Measurements from ENCODE around the gene PRSS27. TPM values are rescaled to one million over a fixed set of nuclear protein-coding genes. Genes with fewer than 3 reads are reported as not detected.

Gene PRSS27
- total RNA-seq, 1 donor from 2014 or later, result 2.1 TPM

DNA sequence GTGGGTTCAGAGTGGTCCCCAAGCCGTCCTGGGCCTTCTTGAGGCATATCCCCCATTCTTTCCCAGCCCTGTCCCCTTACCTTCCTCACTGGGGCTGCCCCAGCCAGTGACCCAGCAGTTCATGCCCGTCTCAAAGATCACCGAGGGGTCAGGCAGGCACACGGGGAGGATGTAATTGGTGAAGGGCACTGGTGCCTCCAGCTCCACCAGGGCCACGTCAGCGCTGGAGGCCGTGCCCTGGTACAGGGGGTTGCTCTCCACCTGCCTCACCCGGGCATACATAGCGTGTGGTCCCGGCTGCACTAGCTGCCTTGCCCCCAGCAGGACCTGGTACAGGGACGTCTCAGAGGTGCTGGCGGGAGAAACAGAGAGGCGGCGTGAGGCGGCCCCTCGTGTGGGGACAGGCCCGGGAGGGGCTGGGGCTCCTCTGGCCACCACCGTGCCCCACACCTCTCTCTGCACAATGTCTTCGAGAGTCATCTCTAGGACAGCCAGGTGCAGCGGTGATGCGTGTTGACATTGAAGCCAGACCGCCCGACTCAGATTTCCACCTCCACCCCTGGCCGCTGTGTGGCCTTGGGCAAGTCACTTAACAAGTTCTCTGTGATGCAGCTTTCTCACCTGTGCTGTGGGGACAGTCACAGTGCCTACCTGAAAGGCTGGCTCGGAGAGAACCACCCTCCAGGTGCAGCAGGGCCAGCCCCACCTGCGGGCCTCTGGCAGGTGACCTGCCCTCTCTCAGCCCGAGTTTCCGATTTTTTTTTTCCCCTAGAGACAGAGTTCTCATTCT, 5.8 kb downstream of the PRSS27 start:
- DNase-seq (ENCODE audit: low spot score), result no peak
- ATAC-seq, result no peak
- intact Hi-C loops (cut with DNase I), result loop anchor here (5.0 kb wide), 1 partner anchor 732 kb away; the partner anchor contains the start of genes GFER and NOXO1

GRCh38 chr16:2713523-2713922, 6.5 kb downstream of the PRSS27 start:
- ATAC-seq (no peak), DNase-seq (ENCODE audit: low spot score) (no peak)
- intact Hi-C loops (cut with DNase I), result loop anchor here (5.0 kb wide), 1 partner anchor 731 kb away; the partner anchor contains the start of genes GFER and NOXO1

GRCh38 chr16:2712546-2712945, 7.5 kb downstream of the PRSS27 start:
- intact Hi-C loops (cut with DNase I), result loop anchor here (5.0 kb wide), 1 partner anchor 730 kb away; the partner anchor contains the start of genes GFER and NOXO1
- no peak for ATAC-seq
- DNase-seq (ENCODE audit: low spot score), result no peak

DNA sequence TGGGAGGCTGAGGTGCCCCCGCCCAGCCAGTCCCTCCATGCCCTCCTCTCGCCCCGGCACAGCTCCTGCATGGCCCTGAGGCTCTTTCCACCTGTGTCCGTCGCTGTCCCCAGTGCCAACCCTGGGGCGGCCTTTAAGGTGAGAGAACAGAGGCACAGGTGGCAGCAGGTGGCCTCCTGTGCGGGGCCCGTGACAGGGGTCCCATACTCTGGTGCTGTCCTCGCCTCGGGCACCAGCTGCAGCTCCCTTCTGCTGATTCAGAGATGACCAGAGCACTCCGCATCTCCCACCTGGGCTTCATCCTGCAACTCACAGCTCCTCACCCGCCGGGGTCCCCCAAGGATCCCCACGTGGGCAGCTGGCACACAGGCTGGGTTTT, 8.0 kb downstream of the PRSS27 start:
- DNase-seq (ENCODE audit: low spot score) (no peak), ATAC-seq (no peak)
- intact Hi-C loops (cut with DNase I), result loop anchor here (5.0 kb wide), 1 partner anchor 730 kb away; the partner anchor contains the start of genes GFER and NOXO1

GRCh38 chr16:2711370-2712062, 8.5 kb downstream of the PRSS27 start:
- DNase-seq (ENCODE audit: low spot score) (no peak), ATAC-seq (no peak)
- intact Hi-C loops (cut with DNase I), result loop anchor here (5.0 kb wide), 1 partner anchor 729 kb away; the partner anchor contains the start of genes GFER and NOXO1

- ATAC-seq (no peak), DNase-seq (ENCODE audit: low spot score) (no peak)
- intact Hi-C loops (cut with DNase I), result loop anchor here (5.0 kb wide), 1 partner anchor 728 kb away; the partner anchor contains the start of genes GFER and NOXO1
These were observed 9.3 kb downstream of the PRSS27 start for GRCh38 chr16:2710711-2711231.

- DNase-seq (ENCODE audit: low spot score), result no peak
- no peak for ATAC-seq
- intact Hi-C loops (cut with DNase I), result loop anchor here (5.0 kb wide), 1 partner anchor 728 kb away; the partner anchor contains the start of genes GFER and NOXO1
These were observed 9.9 kb downstream of the PRSS27 start for GRCh38 chr16:2710021-2710710.

DNA sequence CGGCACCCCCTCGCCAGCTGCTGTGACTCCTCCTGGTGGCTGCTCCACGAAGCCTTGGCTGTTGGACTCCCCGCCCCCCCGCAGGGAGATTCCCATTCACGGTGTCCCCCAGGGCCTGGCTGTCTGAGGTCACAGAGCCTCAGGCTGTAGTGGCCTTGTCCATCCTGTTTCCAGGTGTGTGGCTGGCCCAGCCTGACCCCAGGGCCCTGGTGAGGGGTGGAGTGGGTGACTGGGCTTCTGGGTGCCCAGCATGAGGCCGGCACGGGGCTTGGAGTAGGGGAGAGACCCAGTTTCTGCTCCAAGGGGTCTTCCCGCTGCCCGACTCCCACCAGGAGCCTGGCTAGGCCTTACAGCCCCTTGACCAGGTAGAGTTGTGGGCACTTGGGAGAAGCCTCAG, 10.4 kb downstream of the PRSS27 start:
- DNase-seq (ENCODE audit: low spot score) (no peak), ATAC-seq (no peak)
- intact Hi-C loops (cut with DNase I), result no loop called here

DNA sequence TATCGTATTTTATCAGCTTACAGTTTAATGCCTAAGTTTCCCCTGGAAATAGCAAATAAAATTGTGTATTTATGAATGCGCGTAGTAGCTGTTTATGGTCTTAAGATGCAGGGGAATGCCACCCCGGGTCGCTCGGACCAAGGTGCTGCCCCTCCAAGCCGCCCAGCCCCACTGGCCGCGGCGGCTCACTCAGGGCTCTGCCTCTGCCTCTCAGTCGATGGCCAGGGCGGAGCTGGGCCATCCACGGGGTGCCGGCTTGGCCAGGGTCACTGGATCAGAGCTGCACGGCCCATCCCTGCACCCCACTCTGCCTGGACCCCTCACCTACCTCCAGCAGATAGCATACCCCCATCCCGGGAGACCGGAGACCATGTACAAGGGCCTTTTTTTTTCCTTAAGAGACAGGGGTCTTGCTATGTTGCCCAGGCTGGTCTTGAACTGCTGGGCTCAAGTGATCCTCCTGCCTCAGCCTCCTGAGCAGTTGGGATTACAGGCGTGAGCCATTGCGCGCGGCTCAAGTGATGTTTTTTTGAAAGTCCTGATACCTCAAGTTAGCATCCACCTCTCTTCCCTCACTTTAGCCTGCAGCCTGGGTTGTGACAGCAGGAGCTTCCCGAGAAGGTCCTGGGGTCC, 11.0 kb downstream of the PRSS27 start:
- intact Hi-C loops (cut with DNase I), result no loop called here
- DNase-seq (ENCODE audit: low spot score) (no peak), ATAC-seq (no peak)

GRCh38 chr16:2708290-2708639, 11.8 kb downstream of the PRSS27 start:
- intact Hi-C loops (cut with DNase I), result no loop called here
- ATAC-seq (no peak), DNase-seq (ENCODE audit: low spot score) (no peak)

GRCh38 chr16:2707368-2708289, 12.4 kb downstream of the PRSS27 start:
- ATAC-seq (no peak), DNase-seq (ENCODE audit: low spot score) (no peak)
- intact Hi-C loops (cut with DNase I), result no loop called here

- DNase-seq (ENCODE audit: low spot score) (no peak), ATAC-seq (no peak)
- intact Hi-C loops (cut with DNase I), result no loop called here
These were observed 13.3 kb downstream of the PRSS27 start for GRCh38 chr16:2706611-2707311.

GRCh38 chr16:2706085-2706484, 13.9 kb downstream of the PRSS27 start:
- DNase-seq (ENCODE audit: low spot score) (no peak), ATAC-seq (no peak)
- intact Hi-C loops (cut with DNase I), result no loop called here

- ATAC-seq, result no peak
- intact Hi-C loops (cut with DNase I), result no loop called here
- DNase-seq (ENCODE audit: low spot score), result no peak
These were observed 14.7 kb downstream of the PRSS27 start for GRCh38 chr16:2705351-2705750.

DNA sequence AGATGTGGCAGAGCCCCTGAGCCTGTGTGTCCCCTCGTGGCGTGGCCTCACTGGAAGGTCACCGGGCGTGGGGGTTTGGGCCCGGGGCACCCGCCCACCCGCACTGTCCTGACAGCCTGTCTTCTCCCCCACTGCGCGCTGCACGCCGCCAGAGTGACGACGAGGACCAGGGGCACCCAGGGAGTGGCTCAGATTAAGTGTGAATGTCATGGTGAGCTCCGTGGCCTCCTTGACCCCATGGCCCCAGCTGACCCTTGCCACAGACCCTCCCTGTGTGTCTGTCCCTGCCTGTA, 15.1 kb downstream of the PRSS27 start:
- intact Hi-C loops (cut with DNase I), result no loop called here
- no peak for DNase-seq (ENCODE audit: low spot score)
- no peak for ATAC-seq

GRCh38 chr16:2704166-2704982, 15.7 kb downstream of the PRSS27 start:
- no peak for ATAC-seq
- intact Hi-C loops (cut with DNase I), result no loop called here
- DNase-seq (ENCODE audit: low spot score), result no peak
